CD4-positive, alpha-beta memory T cell (primary cell): ENCODE measurements around the gene INPP5A. TPM values are rescaled to one million over a fixed set of nuclear protein-coding genes. Genes with fewer than 3 reads are reported as not detected.
A peak's percentile ranks its signal among the peaks of the same experiment; 100 is the strongest.

Source experiments
- CTCF ChIA-PET: fragments of 350-600 bp; sonication (Branson Sonifier 250); formaldehyde crosslinking; loops from one replicate; lab custom pipeline; 2021; ENCODE audit warnings: inconsistent platforms; ENCODE audit not compliant: partially characterized antibody; lab: Charles Lee
- POLR2A ChIA-PET: fragments of 350-600 bp; sonication (Branson Sonifier 250); formaldehyde crosslinking; loops from one replicate; lab custom pipeline; 2021; ENCODE audit not compliant: partially characterized antibody; lab: Charles Lee
- DNase-seq, 5 donors: peaks; one replicate each; pipeline versions ENCODE4 v3.0.0 to v3.0.0-alpha.2; 2020 to 2022; ENCODE audit warnings: mixed read lengths in 1 of 5
- H3K27ac ChIP-seq: one replicate; pipeline ENCODE4 v1.7.0; 2013; ENCODE audit warnings: low read depth, low read length
- H3K27me3 ChIP-seq: 2 replicates; pipeline ENCODE4 v1.7.0; 2013; ENCODE audit warnings: mild to moderate bottlenecking, low read length, moderate library complexity; ENCODE audit not compliant: insufficient read depth
- H3K36me3 ChIP-seq: 2 replicates; pipeline ENCODE4 v1.7.0; 2013; ENCODE audit warnings: mild to moderate bottlenecking, low read length, moderate library complexity; ENCODE audit not compliant: insufficient read depth
- H3K4me1 ChIP-seq: 2 replicates; pipeline ENCODE4 v1.7.0; 2013; ENCODE audit warnings: mild to moderate bottlenecking, low read length, moderate library complexity; ENCODE audit not compliant: insufficient read depth
- H3K4me3 ChIP-seq, 2 donors: one replicate each; pipeline ENCODE4 v1.7.0; 2013; ENCODE audit warnings: low read length in 2 of 2, mild to moderate bottlenecking in 1 of 2
- H3K9me3 ChIP-seq, 2 donors: one replicate each; pipeline ENCODE4 v1.7.0; 2013; ENCODE audit warnings: low read length in 2 of 2, control low read depth in 1 of 2; ENCODE audit not compliant: control insufficient read depth in 1 of 2
- H3K27ac Mint-ChIP-seq, 7 donors: one replicate each; pipeline ENCODE4 v1.8.0; 2020 to 2021; ENCODE audit warnings: mixed read lengths in 7 of 7, mild to moderate bottlenecking in 6 of 7, inconsistent platforms in 3 of 7, moderate library complexity in 3 of 7
- H3K27me3 Mint-ChIP-seq, 2 donors: one replicate each; pipeline ENCODE4 v1.8.0; 2020 to 2021; ENCODE audit warnings: mixed read lengths in 2 of 2
- H3K36me3 Mint-ChIP-seq, 2 donors: one replicate each; pipeline ENCODE4 v1.8.0; 2020 to 2021; ENCODE audit warnings: mixed read lengths in 2 of 2, inconsistent platforms in 1 of 2, mild to moderate bottlenecking in 1 of 2
- H3K4me1 Mint-ChIP-seq, 4 donors: one replicate each; pipeline ENCODE4 v1.8.0; 2020 to 2021; ENCODE audit warnings: mixed read lengths in 4 of 4, mild to moderate bottlenecking in 1 of 4
- H3K4me3 Mint-ChIP-seq, 8 donors: one replicate each; pipeline ENCODE4 v1.8.0; 2020 to 2021; ENCODE audit warnings: mixed read lengths in 8 of 8, mild to moderate bottlenecking in 7 of 8, moderate library complexity in 6 of 8, inconsistent platforms in 3 of 8
- H3K9me3 Mint-ChIP-seq, 8 donors: one replicate each; pipeline ENCODE4 v1.8.0; 2020 to 2021; ENCODE audit warnings: mixed read lengths in 8 of 8, mild to moderate bottlenecking in 5 of 8, inconsistent platforms in 3 of 8, moderate library complexity in 1 of 8
- intact Hi-C: fragments of 100-400 bp; cut with micrococcal nuclease; formaldehyde crosslinking; loops from one replicate; pipeline ENCODE4 v1.15.1; 2023
- polyA plus RNA-seq, 2 donors: library from polyadenylated mRNA; unstranded; fragments of 300-500 nt; fragmentation: Illumina TruSeq; gene quantifications; one replicate each; pipeline ENCODE4 v1.2.3, GENCODE V29; 2021
- total RNA-seq, 2 experiments: library from RNA; stranded (reverse); gene quantifications; one replicate each; pipeline ENCODE4 v1.2.3, GENCODE V29; 2021

The INPP5A gene
- total and polyA plus RNA-seq, 4 experiments from 2014 or later: 0.61 to 19.3 (median 10.8) TPM

- H3K4me3 ChIP-seq: no peak overlapping the region
- no peaks in the 10 kb centered on the region for H3K27me3 ChIP-seq
- peaks cover 4% of the 10 kb centered on the region for H3K36me3 ChIP-seq
- H3K4me3 Mint-ChIP-seq: no peak overlapping the region
- no peak overlapping the region for H3K27ac Mint-ChIP-seq
- ChIA-PET CTCF (no interaction called here), POLR2A (no interaction called here)
- H3K4me1 ChIP-seq: no peaks in the 10 kb centered on the region
- peaks cover 13 to 15% of the 10 kb centered on the region in 2 donors for H3K36me3 Mint-ChIP-seq
- H3K4me1 Mint-ChIP-seq: peaks cover 0 to 2% (median under 1%) of the 10 kb centered on the region in 4 donors
- H3K9me3 Mint-ChIP-seq: no peaks in the 10 kb centered on the region
- H3K27ac ChIP-seq: no peak overlapping the region
- H3K27me3 Mint-ChIP-seq: no peaks in the 10 kb centered on the region
- no peak for DNase-seq
- intact Hi-C loops: no loop called here
- H3K9me3 ChIP-seq: no peaks in the 10 kb centered on the region
Observed at GRCh38 chr10:132646443-132647097, 109.0 kb downstream of the INPP5A start.

DNA sequence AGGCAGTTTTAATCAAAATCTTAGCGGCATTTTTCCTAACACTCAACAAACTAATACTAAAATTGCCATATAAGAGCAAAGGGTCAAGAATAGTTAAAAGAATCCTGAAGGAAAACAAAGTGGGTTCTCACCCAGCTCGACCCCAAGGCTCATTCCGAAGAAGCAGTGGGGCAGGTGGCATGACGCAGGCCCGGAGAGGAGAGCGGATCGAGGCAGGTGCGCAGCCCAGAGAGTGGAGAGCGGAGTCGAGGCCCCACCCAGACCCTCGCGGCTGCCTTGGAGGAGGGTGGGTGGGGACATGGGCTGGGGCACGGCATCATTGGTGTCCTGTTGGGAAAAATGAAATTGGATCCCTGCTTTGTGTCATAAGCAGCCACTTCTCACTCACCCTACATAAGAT is 109.8 kb downstream of the INPP5A start:
- H3K9me3 Mint-ChIP-seq: no peaks in the 10 kb centered on the region
- peaks cover 18 to 21% of the 10 kb centered on the region in 2 donors for H3K36me3 Mint-ChIP-seq

GRCh38 chr10:132648072-132648850 is 110.7 kb downstream of the INPP5A start:
- H3K27me3 Mint-ChIP-seq: no peaks in the 10 kb centered on the region
- Histone ChIP-seq H3K27me3 (no peaks in the 10 kb centered on the region), H3K9me3 (no peaks in the 10 kb centered on the region), H3K36me3 (peaks cover 4% of the 10 kb centered on the region), H3K4me1 (no peaks in the 10 kb centered on the region), H3K4me3 (no peak overlapping the region), H3K27ac (no peak overlapping the region)
- POLR2A ChIA-PET: no interaction called here
- peak overlapping the region in 1 of 8 donors; percentile 17 for H3K4me3 Mint-ChIP-seq
- peaks cover 21 to 24% of the 10 kb centered on the region in 2 donors for H3K36me3 Mint-ChIP-seq
- DNase-seq: no peak
- peaks cover 0 to 5% (median 1%) of the 10 kb centered on the region in 4 donors for H3K4me1 Mint-ChIP-seq
- CTCF ChIA-PET: interaction anchor here (1.0 to 1.2 kb wide), 2 partner anchors 9 to 189 kb away, joined by 3 read pairs; no protein-coding TSS in a partner anchor
- intact Hi-C loops: no loop called here
- no peaks in the 10 kb centered on the region for H3K9me3 Mint-ChIP-seq
- no peak overlapping the region for H3K27ac Mint-ChIP-seq

More for the DNA sequence above, 109.8 kb downstream of the INPP5A start:
- intact Hi-C loops: no loop called here
- H3K27me3 ChIP-seq: no peaks in the 10 kb centered on the region
- DNase-seq: no peak
- Mint-ChIP-seq H3K27ac (no peak overlapping the region), H3K27me3 (no peaks in the 10 kb centered on the region), H3K4me1 (peaks cover 0 to 5% (median under 1%) of the 10 kb centered on the region in 4 donors), H3K4me3 (no peak overlapping the region)
- peaks cover 4% of the 10 kb centered on the region for H3K36me3 ChIP-seq
- H3K27ac ChIP-seq: no peak overlapping the region
- H3K9me3 ChIP-seq: no peaks in the 10 kb centered on the region
- no peaks in the 10 kb centered on the region for H3K4me1 ChIP-seq
- no peak overlapping the region for H3K4me3 ChIP-seq
- POLR2A ChIA-PET: no interaction called here
- CTCF ChIA-PET: no interaction called here

GRCh38 chr10:132648851-132649528 is 111.4 kb downstream of the INPP5A start:
- Mint-ChIP-seq H3K4me1 (peaks cover 0 to 3% (median 1%) of the 10 kb centered on the region in 4 donors), H3K4me3 (peak overlapping the region in 1 of 8 donors; percentile 17), H3K36me3 (peaks cover 21 to 24% of the 10 kb centered on the region in 2 donors), H3K9me3 (no peaks in the 10 kb centered on the region), H3K27ac (peak overlapping the region in 1 of 7 donors; percentile 39), H3K27me3 (no peaks in the 10 kb centered on the region)
- intact Hi-C loops: no loop called here
- Histone ChIP-seq H3K27me3 (no peaks in the 10 kb centered on the region), H3K36me3 (peaks cover 4% of the 10 kb centered on the region), H3K27ac (no peak overlapping the region), H3K4me3 (no peak overlapping the region), H3K4me1 (no peaks in the 10 kb centered on the region), H3K9me3 (no peaks in the 10 kb centered on the region)
- DNase-seq: no peak
- CTCF ChIA-PET: interaction anchor here (1.0 to 1.2 kb wide), 2 partner anchors 8 to 190 kb away, joined by 3 read pairs; no protein-coding TSS in a partner anchor
- POLR2A ChIA-PET: no interaction called here

DNA sequence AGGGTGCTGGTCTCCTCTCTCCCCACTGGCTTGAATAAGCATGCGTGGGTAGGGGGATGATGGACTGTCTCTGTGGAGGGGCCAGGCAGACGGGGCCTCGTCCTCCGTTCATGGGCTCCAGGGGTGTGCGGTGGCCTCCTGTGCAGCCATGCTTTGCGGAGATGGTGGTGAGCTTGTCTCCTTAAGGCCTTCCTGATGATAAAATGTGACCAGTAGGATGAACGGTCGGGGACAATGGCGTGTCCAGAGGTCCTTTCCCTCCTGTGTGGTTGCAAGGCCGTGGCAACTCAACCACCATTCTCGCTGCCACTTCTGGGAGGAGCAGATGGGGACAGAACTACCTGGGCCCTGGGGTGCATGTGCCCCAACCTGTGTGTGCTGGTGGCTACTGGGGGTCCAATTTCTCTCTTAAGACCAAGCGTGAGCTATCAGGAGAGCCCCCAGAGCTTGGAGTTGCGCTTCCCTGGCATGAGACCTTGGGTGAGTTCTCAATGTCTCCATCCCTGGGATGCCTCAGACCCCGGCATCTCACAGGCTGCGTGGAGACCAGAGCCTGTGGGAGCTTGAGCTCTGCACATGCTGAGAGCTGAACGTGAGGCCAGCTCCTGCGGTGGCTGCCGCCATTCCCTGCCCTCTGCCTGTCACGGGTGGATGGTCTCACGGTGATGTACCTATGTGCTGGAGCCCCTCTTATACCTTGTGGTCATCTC is 112.2 kb downstream of the INPP5A start:
- H3K27me3 Mint-ChIP-seq: no peaks in the 10 kb centered on the region
- no peak overlapping the region for H3K27ac Mint-ChIP-seq
- Histone ChIP-seq H3K4me1 (no peaks in the 10 kb centered on the region), H3K27me3 (no peaks in the 10 kb centered on the region), H3K4me3 (no peak overlapping the region), H3K9me3 (no peaks in the 10 kb centered on the region), H3K36me3 (peaks cover 4% of the 10 kb centered on the region), H3K27ac (no peak overlapping the region)
- H3K9me3 Mint-ChIP-seq: no peaks in the 10 kb centered on the region
- intact Hi-C loops: no loop called here
- H3K4me1 Mint-ChIP-seq: peaks cover 0 to 5% (median 4%) of the 10 kb centered on the region in 4 donors
- H3K4me3 Mint-ChIP-seq: no peak overlapping the region
- DNase-seq: no peak
- ChIA-PET CTCF (no interaction called here), POLR2A (no interaction called here)
- peaks cover 24 to 27% of the 10 kb centered on the region in 2 donors for H3K36me3 Mint-ChIP-seq

DNA sequence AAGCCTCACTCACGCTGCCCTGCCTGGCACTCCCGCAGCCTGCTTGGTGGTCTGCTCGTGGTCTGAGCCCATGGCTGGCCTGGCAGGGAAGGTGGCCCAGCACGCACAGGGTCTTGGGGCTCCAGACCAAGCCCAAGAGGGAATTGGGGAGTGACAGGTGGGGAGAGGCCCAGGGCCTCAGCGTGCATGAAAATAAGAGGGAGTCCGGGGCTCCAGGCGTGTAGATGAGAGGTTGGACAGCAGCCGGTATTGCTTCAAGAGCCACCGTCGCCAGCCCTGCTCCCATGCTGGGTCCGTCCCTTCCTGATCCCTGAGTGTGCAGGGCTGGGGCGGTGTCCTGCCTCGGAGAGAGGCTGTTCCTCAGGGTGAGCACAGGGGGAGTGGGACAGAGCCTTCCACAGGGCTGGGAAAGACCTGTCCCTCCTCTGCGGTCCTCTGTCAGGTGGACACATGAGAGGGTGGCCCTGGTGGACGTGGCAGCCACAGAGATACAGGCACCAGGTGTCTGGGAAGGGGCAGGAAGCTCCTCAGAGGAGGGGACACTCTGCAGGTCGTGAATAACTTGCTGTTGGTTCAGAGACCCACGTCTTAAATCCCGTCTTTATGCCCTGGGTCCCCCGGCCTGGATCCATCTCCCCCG is 113.1 kb downstream of the INPP5A start:
- Histone ChIP-seq H3K27ac (no peak overlapping the region), H3K36me3 (no peaks in the 10 kb centered on the region), H3K27me3 (no peaks in the 10 kb centered on the region), H3K9me3 (no peaks in the 10 kb centered on the region), H3K4me3 (no peak overlapping the region), H3K4me1 (no peaks in the 10 kb centered on the region)
- Mint-ChIP-seq H3K27ac (no peak overlapping the region), H3K4me1 (peaks cover 0 to 5% (median 5%) of the 10 kb centered on the region in 4 donors), H3K36me3 (peaks cover 25 to 28% of the 10 kb centered on the region in 2 donors), H3K9me3 (no peaks in the 10 kb centered on the region), H3K4me3 (no peak overlapping the region), H3K27me3 (no peaks in the 10 kb centered on the region)
- DNase-seq: no peak
- POLR2A ChIA-PET: no interaction called here
- intact Hi-C loops: no loop called here
- CTCF ChIA-PET: no interaction called here
